Natural killer cell (primary cell): Measurements from ENCODE around the gene ANGPTL5. TPM values are rescaled to one million over a fixed set of nuclear protein-coding genes. Genes with fewer than 3 reads are reported as not detected.

Experiments
- ATAC-seq, 3 donors: fragments of 150-1000 bp in 2 of 3; fragments of 200-7000 bp in 1 of 3; cut with Tn5 transposase; 1 replicate in 1 of 3; 2 replicates in 2 of 3; pipeline ENCODE4 v1.10.0; 2021; ENCODE audit warnings: mild to moderate bottlenecking in 2 of 3, moderate library complexity in 2 of 3
- DNase-seq, 2 donors: peaks; one replicate each; pipeline versions ENCODE4 v3.0.0 to v3.0.0-alpha.2; 2013 to 2021; ENCODE audit warnings: mixed read lengths in 1 of 2
- H3K27ac ChIP-seq: one replicate; pipeline ENCODE4 v1.5.1; 2013; ENCODE audit warnings: mild to moderate bottlenecking, low read length
- H3K27me3 ChIP-seq: one replicate; pipeline ENCODE4 v1.6.1; 2013; ENCODE audit warnings: low read length; ENCODE audit not compliant: control insufficient read depth, insufficient read depth
- H3K36me3 ChIP-seq: one replicate; pipeline ENCODE4 v1.6.1; 2013; ENCODE audit warnings: low read length; ENCODE audit not compliant: control insufficient read depth, insufficient read depth
- H3K4me1 ChIP-seq: one replicate; pipeline ENCODE4 v1.6.1; 2013; ENCODE audit warnings: low read length; ENCODE audit not compliant: control insufficient read depth, insufficient read depth
- H3K4me3 ChIP-seq: one replicate; pipeline ENCODE4 v1.5.1; 2013; ENCODE audit warnings: low read length
- H3K9me3 ChIP-seq: one replicate; pipeline ENCODE4 v1.6.1; 2013; ENCODE audit warnings: low read length; ENCODE audit not compliant: control insufficient read depth, insufficient read depth
- H3K27ac Mint-ChIP-seq, 2 donors: one replicate each; pipeline ENCODE4 v1.8.0; 2022; ENCODE audit warnings: mild to moderate bottlenecking in 2 of 2, mixed read lengths in 2 of 2, moderate library complexity in 1 of 2
- H3K27me3 Mint-ChIP-seq, 2 donors: one replicate each; pipeline ENCODE4 v1.8.0; 2022; ENCODE audit warnings: low read depth in 2 of 2, mixed read lengths in 2 of 2
- H3K36me3 Mint-ChIP-seq: one replicate; pipeline ENCODE4 v1.8.0; 2022; ENCODE audit warnings: mixed read lengths
- H3K4me1 Mint-ChIP-seq, 2 donors: one replicate each; pipeline ENCODE4 v1.8.0; 2022; ENCODE audit warnings: mixed read lengths in 2 of 2
- H3K4me3 Mint-ChIP-seq: one replicate; pipeline ENCODE4 v1.8.0; 2022; ENCODE audit warnings: mild to moderate bottlenecking, moderate library complexity, mixed read lengths
- H3K9me3 Mint-ChIP-seq, 2 donors: one replicate each; pipeline ENCODE4 v1.8.0; 2022; ENCODE audit warnings: mixed read lengths in 2 of 2
- WGBS: methylation state at CpG from one replicate; pipeline ENCODE4 v1.1.7; 2013; ENCODE audit warnings: missing lambda C conversion rate; ENCODE audit not compliant: insufficient coverage; 5-methylcytosine and 5-hydroxymethylcytosine counted together
- intact Hi-C: fragments of 100-400 bp; cut with micrococcal nuclease; formaldehyde crosslinking; loops from one replicate; pipeline ENCODE4 v1.14.2; 2022
- total RNA-seq, 4 donors: library from RNA; stranded (reverse); fragments of 120-200 nt in 1 of 4; gene quantifications; one replicate each; pipeline versions ENCODE4 v1.2.3 to v1.2.4, GENCODE V29; 2013 to 2022
- TF ChIP-seq, protein P1 (sequence below): fragments of 200-600 bp; IDR thresholded peaks from one replicate; pipeline ENCODE4 v1.8.0; 2022; ENCODE audit warnings: antibody characterized with exemption

The ANGPTL5 gene
- total RNA-seq, 3 donors from 2014 or later (not counting 1 experiment from before 2014, with no cell fraction given): not detected

DNA sequence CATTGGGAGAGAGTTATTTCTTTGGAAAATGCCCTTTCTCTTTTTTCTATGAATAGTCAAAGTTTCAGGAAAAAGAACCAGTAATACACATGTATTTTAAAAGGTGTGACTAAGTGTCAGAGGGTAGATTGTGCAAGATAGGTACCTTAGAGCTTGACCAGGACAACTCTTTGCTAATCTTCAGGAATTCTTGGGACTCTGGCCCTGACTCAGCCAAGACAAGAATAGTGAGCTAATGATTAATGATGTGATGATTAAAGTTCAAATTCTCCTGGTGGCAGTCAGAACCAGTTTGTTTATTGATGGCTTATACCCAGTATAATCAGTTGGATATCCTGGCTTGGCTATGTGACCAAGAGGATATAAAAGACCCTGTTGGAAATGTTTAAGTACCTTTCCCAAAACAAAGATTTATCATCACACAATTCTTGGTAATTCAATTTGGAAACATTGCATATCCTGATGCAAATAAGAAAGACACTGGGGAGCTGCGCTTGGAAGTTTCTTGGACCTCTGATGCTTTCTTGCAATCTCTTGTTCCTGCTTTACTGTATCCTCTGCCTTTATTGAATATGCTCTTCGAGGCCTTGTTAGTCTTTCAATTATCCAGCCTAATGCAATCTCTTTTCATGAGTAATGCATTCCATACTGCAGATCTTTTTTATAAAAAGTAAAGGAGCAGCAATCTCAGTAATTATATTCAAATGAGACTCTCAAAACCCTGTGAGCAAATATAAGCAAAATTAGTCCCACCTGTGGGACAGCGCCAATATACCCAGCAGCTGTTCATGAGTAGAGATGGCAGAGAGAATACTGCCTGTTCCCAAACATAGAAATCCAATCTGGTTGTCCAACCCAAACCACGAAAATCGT is 49.5 kb downstream of the ANGPTL5 start:
- no peak for DNase-seq
- intact Hi-C loops: no loop called here

DNA sequence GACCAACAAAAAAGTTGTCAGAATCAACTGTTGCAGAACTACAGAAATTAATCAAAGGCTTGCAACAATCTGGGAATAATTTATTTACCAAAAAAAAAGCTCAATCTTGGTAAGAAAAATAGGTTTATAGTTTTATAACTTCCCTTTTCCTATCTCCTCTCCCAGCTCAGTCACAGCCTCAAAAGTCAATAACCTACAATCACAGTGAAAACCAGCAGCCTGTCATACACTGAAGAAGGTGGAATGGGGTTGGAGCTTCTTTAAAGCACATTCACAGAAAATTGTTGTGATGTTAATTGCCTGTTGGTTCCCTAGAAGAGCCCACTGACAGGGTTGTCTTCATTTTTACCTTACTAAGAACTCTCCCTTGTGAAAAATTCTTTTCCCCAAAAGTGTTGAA is 52.2 kb downstream of the ANGPTL5 start:
- Mint-ChIP-seq H3K4me3 (no peak overlapping the region), H3K27me3 (peaks cover 0 to 14% of the 10 kb centered on the region in 2 donors), H3K9me3 (peaks cover 0 to 2% of the 10 kb centered on the region in 2 donors), H3K27ac (no peak overlapping the region), H3K4me1 (no peaks in the 10 kb centered on the region), H3K36me3 (no peaks in the 10 kb centered on the region)
- Histone ChIP-seq H3K36me3 (no peaks in the 10 kb centered on the region), H3K27me3 (no peaks in the 10 kb centered on the region), H3K9me3 (no peaks in the 10 kb centered on the region), H3K4me1 (no peaks in the 10 kb centered on the region), H3K27ac (no peak overlapping the region), H3K4me3 (no peak overlapping the region)
- ATAC-seq: no peak
- intact Hi-C loops: no loop called here
- TF ChIP-seq, protein P1, sequence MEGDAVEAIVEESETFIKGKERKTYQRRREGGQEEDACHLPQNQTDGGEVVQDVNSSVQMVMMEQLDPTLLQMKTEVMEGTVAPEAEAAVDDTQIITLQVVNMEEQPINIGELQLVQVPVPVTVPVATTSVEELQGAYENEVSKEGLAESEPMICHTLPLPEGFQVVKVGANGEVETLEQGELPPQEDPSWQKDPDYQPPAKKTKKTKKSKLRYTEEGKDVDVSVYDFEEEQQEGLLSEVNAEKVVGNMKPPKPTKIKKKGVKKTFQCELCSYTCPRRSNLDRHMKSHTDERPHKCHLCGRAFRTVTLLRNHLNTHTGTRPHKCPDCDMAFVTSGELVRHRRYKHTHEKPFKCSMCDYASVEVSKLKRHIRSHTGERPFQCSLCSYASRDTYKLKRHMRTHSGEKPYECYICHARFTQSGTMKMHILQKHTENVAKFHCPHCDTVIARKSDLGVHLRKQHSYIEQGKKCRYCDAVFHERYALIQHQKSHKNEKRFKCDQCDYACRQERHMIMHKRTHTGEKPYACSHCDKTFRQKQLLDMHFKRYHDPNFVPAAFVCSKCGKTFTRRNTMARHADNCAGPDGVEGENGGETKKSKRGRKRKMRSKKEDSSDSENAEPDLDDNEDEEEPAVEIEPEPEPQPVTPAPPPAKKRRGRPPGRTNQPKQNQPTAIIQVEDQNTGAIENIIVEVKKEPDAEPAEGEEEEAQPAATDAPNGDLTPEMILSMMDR: no peak
- DNase-seq: no peak

More for the DNA sequence above, 49.5 kb downstream of the ANGPTL5 start:
- Histone ChIP-seq H3K4me3 (no peak overlapping the region), H3K9me3 (no peaks in the 10 kb centered on the region), H3K36me3 (no peaks in the 10 kb centered on the region), H3K4me1 (no peaks in the 10 kb centered on the region), H3K27me3 (no peaks in the 10 kb centered on the region), H3K27ac (no peak overlapping the region)
- Mint-ChIP-seq H3K27ac (no peak overlapping the region), H3K9me3 (peaks cover 0 to 2% of the 10 kb centered on the region in 2 donors), H3K36me3 (no peaks in the 10 kb centered on the region), H3K4me3 (no peak overlapping the region), H3K27me3 (peaks cover 11 to 42% of the 10 kb centered on the region in 2 donors), H3K4me1 (no peaks in the 10 kb centered on the region)
- TF ChIP-seq, protein P1: no peak
- no peak for ATAC-seq
- WGBS: 62% methylated on average over 3 of the region's 5 CpGs

DNA sequence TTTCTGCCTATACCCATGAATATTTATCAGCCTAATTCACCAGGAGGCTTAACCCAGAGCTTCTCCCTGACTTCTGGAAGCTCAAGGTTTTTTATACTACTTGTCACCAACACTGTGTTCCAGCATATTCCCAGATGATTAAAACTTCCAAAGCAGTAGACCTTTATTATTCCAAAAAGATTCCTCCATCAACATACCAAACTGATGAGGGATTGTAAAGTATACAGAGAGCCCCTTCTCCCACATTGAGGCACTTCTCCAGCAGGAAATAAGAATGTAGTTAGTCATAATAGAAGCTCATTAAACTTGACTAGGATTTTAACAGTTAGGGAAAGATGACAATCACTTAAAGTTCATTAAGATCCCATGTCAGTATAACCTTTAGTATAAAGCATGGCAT is 53.0 kb downstream of the ANGPTL5 start:
- H3K27me3 Mint-ChIP-seq: peaks cover 0 to 7% of the 10 kb centered on the region in 2 donors
- H3K9me3 Mint-ChIP-seq: peaks cover 0 to 2% of the 10 kb centered on the region in 2 donors
- no peaks in the 10 kb centered on the region for H3K4me1 Mint-ChIP-seq
- H3K27ac Mint-ChIP-seq: no peak overlapping the region
- no peaks in the 10 kb centered on the region for H3K4me1 ChIP-seq
- H3K27ac ChIP-seq: no peak overlapping the region
- no peak for DNase-seq
- H3K36me3 Mint-ChIP-seq: no peaks in the 10 kb centered on the region
- H3K4me3 ChIP-seq: no peak overlapping the region
- intact Hi-C loops: no loop called here
- H3K9me3 ChIP-seq: no peaks in the 10 kb centered on the region
- H3K4me3 Mint-ChIP-seq: no peak overlapping the region
- H3K27me3 ChIP-seq: no peaks in the 10 kb centered on the region
- no peaks in the 10 kb centered on the region for H3K36me3 ChIP-seq
- TF ChIP-seq, protein P1: no peak
- no peak for ATAC-seq
